Endothelial cell (in vitro differentiated cells): Measurements from ENCODE around the gene IQCH. TPM values are rescaled to one million over a fixed set of nuclear protein-coding genes. Genes with fewer than 3 reads are reported as not detected.
"Not testable (repeated sequence)": the region's sequence is repeated elsewhere in the genome, so short reads cannot be mapped to it uniquely, and the experiment has no call there.

Experiments used
- DNase-seq: peaks from one replicate; pipeline ENCODE4 v3.0.0; 2021; ENCODE audit warnings: low spot score
- H3K27ac Mint-ChIP-seq: one replicate; pipeline ENCODE4 v1.8.0; 2021; ENCODE audit warnings: mixed read lengths, inconsistent platforms; ENCODE audit not compliant: unreplicated experiment
- H3K27me3 Mint-ChIP-seq: one replicate; pipeline ENCODE4 v1.8.0; 2021; ENCODE audit warnings: mild to moderate bottlenecking, moderate library complexity, mixed read lengths, inconsistent platforms; ENCODE audit not compliant: unreplicated experiment
- H3K36me3 Mint-ChIP-seq: one replicate; pipeline ENCODE4 v1.8.0; 2021; ENCODE audit warnings: mild to moderate bottlenecking, low read depth, mixed read lengths, inconsistent platforms; ENCODE audit not compliant: unreplicated experiment
- H3K4me1 Mint-ChIP-seq: one replicate; pipeline ENCODE4 v1.8.0; 2021; ENCODE audit warnings: mild to moderate bottlenecking, mixed read lengths, inconsistent platforms; ENCODE audit not compliant: unreplicated experiment
- H3K4me3 Mint-ChIP-seq: one replicate; pipeline ENCODE4 v1.8.0; 2021; ENCODE audit warnings: mild to moderate bottlenecking, mixed read lengths, inconsistent platforms; ENCODE audit not compliant: unreplicated experiment
- H3K9me3 Mint-ChIP-seq: one replicate; pipeline ENCODE4 v1.8.0; 2021; ENCODE audit warnings: mixed read lengths, inconsistent platforms; ENCODE audit not compliant: unreplicated experiment
- CTCF ChIP-seq: fragments of 200-600 bp; sonication (generic); IDR thresholded peaks from one replicate; pipeline ENCODE4 v1.5.0; 2021; ENCODE audit warnings: antibody characterized with exemption; ENCODE audit not compliant: unreplicated experiment
- total RNA-seq: library from RNA; stranded (reverse); fragmentation: NEBNext Ultra II Directional; extraction: Animal tissue kit (Norgen Biotek cat#: 25700); gene quantifications from one replicate; pipeline ENCODE4 v1.2.1, GENCODE V29; 2021; ENCODE audit not compliant: unreplicated experiment

The IQCH gene
- total RNA-seq, 1 donor from 2014 or later: 2.4 TPM

- H3K4me1 Mint-ChIP-seq: no peaks in the 10 kb centered on the region
- H3K4me3 Mint-ChIP-seq: no peak overlapping the region
- no peaks in the 10 kb centered on the region for H3K27me3 Mint-ChIP-seq
- no peak for TF ChIP-seq CTCF
- no peaks in the 10 kb centered on the region for H3K9me3 Mint-ChIP-seq
- DNase-seq: no peak
- peaks cover 3% of the 10 kb centered on the region for H3K36me3 Mint-ChIP-seq
- H3K27ac Mint-ChIP-seq: no peak overlapping the region
Measured at GRCh38 chr15:67444100-67444499, 189.5 kb downstream of the IQCH start.

DNA sequence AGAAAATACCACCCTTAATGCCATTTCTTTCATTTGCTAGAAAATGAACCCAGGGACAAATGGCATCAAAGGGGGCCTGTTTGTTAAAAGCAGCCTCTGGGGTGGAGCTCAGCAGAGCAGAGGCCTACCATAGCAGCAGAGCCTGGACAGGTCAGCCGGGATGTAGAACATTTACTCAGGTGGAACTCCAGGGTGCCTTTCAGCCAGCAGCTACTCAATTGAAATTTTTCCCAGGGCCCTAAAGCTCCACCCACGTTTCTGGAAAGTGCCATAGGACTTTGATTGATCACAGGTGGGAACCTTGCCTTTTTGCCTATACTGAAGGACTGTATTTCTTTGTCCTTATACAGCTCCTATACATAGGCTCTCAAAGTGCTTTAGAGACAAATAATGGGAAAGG is 191.9 kb downstream of the IQCH start:
- H3K4me3 Mint-ChIP-seq: no peak overlapping the region
- TF ChIP-seq CTCF: no peak
- H3K27me3 Mint-ChIP-seq: peaks cover 3% of the 10 kb centered on the region
- H3K36me3 Mint-ChIP-seq: no peaks in the 10 kb centered on the region
- no peaks in the 10 kb centered on the region for H3K9me3 Mint-ChIP-seq
- no peaks in the 10 kb centered on the region for H3K4me1 Mint-ChIP-seq
- no peak for DNase-seq
- no peak overlapping the region for H3K27ac Mint-ChIP-seq

DNA sequence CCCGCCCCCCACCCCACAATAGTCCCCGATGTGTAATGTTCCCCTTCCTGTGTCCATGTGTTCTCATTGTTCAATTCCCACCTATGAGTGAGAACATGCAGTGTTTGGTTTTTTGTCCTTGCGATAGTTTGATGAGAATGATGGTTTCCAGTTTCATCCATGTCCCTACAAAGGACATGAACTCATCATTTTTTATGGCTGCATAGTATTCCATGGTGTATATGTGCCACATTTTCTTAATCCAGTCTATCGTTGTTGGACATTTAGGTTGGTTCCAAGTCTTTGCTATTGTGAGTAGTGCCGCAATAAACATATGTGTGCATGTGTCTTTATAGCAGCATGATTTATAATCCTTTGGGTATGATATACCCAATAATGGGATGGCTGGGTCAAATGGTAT is 193.8 kb downstream of the IQCH start:
- not testable (repeated sequence) for H3K27me3 Mint-ChIP-seq, H3K27ac Mint-ChIP-seq, DNase-seq, H3K36me3 Mint-ChIP-seq, H3K9me3 Mint-ChIP-seq, H3K4me1 Mint-ChIP-seq, H3K4me3 Mint-ChIP-seq

DNA sequence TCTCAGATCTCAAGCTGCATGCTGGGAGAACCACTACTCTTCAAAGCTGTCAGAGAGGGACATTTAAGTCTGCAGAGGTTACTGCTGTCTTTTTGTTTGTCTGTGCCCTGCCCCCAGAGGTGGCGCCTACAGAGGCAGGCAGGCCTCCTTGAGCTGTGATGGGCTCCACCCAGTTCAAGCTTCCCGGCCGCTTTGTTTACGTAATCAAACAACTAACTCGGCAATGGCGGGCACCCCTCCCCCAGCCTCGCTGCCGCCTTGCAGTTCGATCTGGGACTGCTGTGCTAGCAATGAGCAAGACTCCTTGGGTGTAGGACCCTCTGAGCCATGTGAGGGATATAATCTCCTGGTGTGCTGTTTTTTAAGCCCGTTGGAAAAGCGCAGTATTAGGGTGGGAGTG is 199.1 kb downstream of the IQCH start:
- H3K4me3 Mint-ChIP-seq, H3K27ac Mint-ChIP-seq, H3K4me1 Mint-ChIP-seq, H3K36me3 Mint-ChIP-seq, H3K27me3 Mint-ChIP-seq, DNase-seq, H3K9me3 Mint-ChIP-seq: not testable (repeated sequence)

- Mint-ChIP-seq H3K27me3 (no peaks in the 10 kb centered on the region), H3K9me3 (peaks cover 5% of the 10 kb centered on the region), H3K36me3 (peaks cover 7% of the 10 kb centered on the region), H3K4me3 (no peak overlapping the region), H3K4me1 (no peaks in the 10 kb centered on the region), H3K27ac (no peak overlapping the region)
- DNase-seq: peak; percentile 85
- TF ChIP-seq CTCF: peak; percentile 89
Measured at GRCh38 chr15:67456677-67457529, 202.3 kb downstream of the IQCH start.

- Mint-ChIP-seq H3K9me3 (peaks cover 5% of the 10 kb centered on the region), H3K27me3 (no peaks in the 10 kb centered on the region), H3K36me3 (peaks cover 7% of the 10 kb centered on the region), H3K4me1 (no peaks in the 10 kb centered on the region), H3K4me3 (no peak overlapping the region), H3K27ac (no peak overlapping the region)
- no peak for DNase-seq
- no peak for TF ChIP-seq CTCF
Measured at GRCh38 chr15:67458331-67459029, 203.9 kb downstream of the IQCH start.
